Liver (tissue), 9 donors: ENCODE data around the gene RIMBP2. TPM values are rescaled to one million over a fixed set of nuclear protein-coding genes. Genes with fewer than 3 reads are reported as not detected.

ENCODE experiments used
- DNase-seq: peaks from one replicate; pipeline ENCODE4 v3.0.0-alpha.2; 2017; ENCODE audit warnings: low spot score
- H3K27ac ChIP-seq, 2 donors: one replicate each; pipeline ENCODE4 v1.7.0; 2013; ENCODE audit warnings: inconsistent platforms in 2 of 2, low read length in 2 of 2, control low read depth in 1 of 2, low read depth in 1 of 2, mild to moderate bottlenecking in 1 of 2
- H3K27me3 ChIP-seq, 4 donors: one replicate each; pipeline versions ENCODE4 v1.6.1 to v1.7.0; 2013; ENCODE audit warnings: low read length in 3 of 4, inconsistent platforms in 1 of 4, mild to moderate bottlenecking in 1 of 4, moderate library complexity in 1 of 4; ENCODE audit not compliant: control insufficient read depth in 4 of 4, insufficient read depth in 4 of 4
- H3K36me3 ChIP-seq, 4 donors: one replicate each; pipeline versions ENCODE4 v1.6.1 to v1.7.0; 2013; ENCODE audit warnings: low read length in 3 of 4, mild to moderate bottlenecking in 3 of 4, low read depth in 1 of 4, moderate library complexity in 1 of 4; ENCODE audit not compliant: control insufficient read depth in 4 of 4, insufficient read depth in 3 of 4
- H3K4me1 ChIP-seq, 4 donors: one replicate each; pipeline versions ENCODE4 v1.6.1 to v1.7.0; 2013; ENCODE audit warnings: low read length in 3 of 4, mild to moderate bottlenecking in 3 of 4, moderate library complexity in 1 of 4; ENCODE audit not compliant: control insufficient read depth in 4 of 4, insufficient read depth in 4 of 4
- H3K4me3 ChIP-seq, 3 donors: one replicate each; pipeline versions ENCODE4 v1.6.1 to v1.7.0; 2013; ENCODE audit warnings: low read length in 3 of 3, control low read depth in 1 of 3, low read depth in 1 of 3, mild to moderate bottlenecking in 1 of 3
- H3K9ac ChIP-seq, 2 donors: one replicate each; pipeline ENCODE4 v1.7.0; 2013; ENCODE audit warnings: low read length in 2 of 2, mild to moderate bottlenecking in 2 of 2, moderate library complexity in 2 of 2, control low read depth in 1 of 2, low read depth in 1 of 2
- H3K9me3 ChIP-seq, 4 donors: one replicate each; pipeline versions ENCODE4 v1.6.1 to v1.7.0; 2013; ENCODE audit warnings: low read length in 3 of 4; ENCODE audit not compliant: control insufficient read depth in 4 of 4
- EGR1 ChIP-seq, 2 donors: IDR thresholded peaks; 2 replicates each; pipeline ENCODE4 v1.6.1; 2016 to 2018; ENCODE audit warnings: antibody characterized with exemption in 2 of 2, low read depth in 2 of 2
- FOXA1 ChIP-seq: IDR thresholded peaks from 2 replicates; pipeline ENCODE4 v1.6.1; 2016; ENCODE audit warnings: antibody characterized with exemption
- FOXA2 ChIP-seq: IDR thresholded peaks from 2 replicates; pipeline ENCODE4 v1.6.1; 2016; ENCODE audit warnings: antibody characterized with exemption
- GABPA ChIP-seq, 2 donors: IDR thresholded peaks in 1 of 2; conservative IDR thresholded peaks in 1 of 2; 2 replicates each; pipeline ENCODE4 v1.6.1; 2016; ENCODE audit warnings: antibody characterized with exemption in 2 of 2, mild to moderate bottlenecking in 1 of 2, moderate library complexity in 1 of 2
- HNF4A ChIP-seq, 2 donors: conservative IDR thresholded peaks; 2 replicates each; pipeline ENCODE4 v1.6.1; 2016; ENCODE audit warnings: antibody characterized with exemption in 2 of 2, mild to moderate bottlenecking in 2 of 2
- HNF4G ChIP-seq: IDR thresholded peaks from 2 replicates; pipeline ENCODE4 v1.6.1; 2016; ENCODE audit warnings: antibody characterized with exemption
- JUND ChIP-seq, 2 donors: IDR thresholded peaks; 2 replicates each; pipeline ENCODE4 v1.6.1; 2016; ENCODE audit warnings: antibody characterized with exemption in 2 of 2
- NR2F2 ChIP-seq: IDR thresholded peaks from 2 replicates; pipeline ENCODE4 v1.6.1; 2016; ENCODE audit warnings: antibody characterized with exemption
- RAD21 ChIP-seq, 2 donors: IDR thresholded peaks; 2 replicates each; pipeline ENCODE4 v1.6.1; 2016; ENCODE audit warnings: antibody characterized with exemption in 2 of 2, mild to moderate bottlenecking in 2 of 2
- RXRA ChIP-seq, 2 donors: IDR thresholded peaks; 2 replicates each; pipeline ENCODE4 v1.6.1; 2017 to 2018; ENCODE audit warnings: antibody characterized with exemption in 2 of 2, mild to moderate bottlenecking in 1 of 2
- SP1 ChIP-seq: IDR thresholded peaks from 2 replicates; pipeline ENCODE4 v1.6.1; 2018; ENCODE audit warnings: antibody characterized with exemption, mild to moderate bottlenecking
- TAF1 ChIP-seq: conservative IDR thresholded peaks from 2 replicates; pipeline ENCODE4 v1.6.1; 2016; ENCODE audit warnings: antibody characterized with exemption, mild to moderate bottlenecking
- YY1 ChIP-seq: IDR thresholded peaks from 2 replicates; pipeline ENCODE4 v1.6.1; 2016; ENCODE audit warnings: antibody characterized with exemption, mild to moderate bottlenecking
- WGBS: extraction: QIAGEN DNeasy Blood & Tissue Kit; methylation state at CpG from one replicate; pipeline ENCODE4 v1.1.7; 2013; 5-methylcytosine and 5-hydroxymethylcytosine counted together
- polyA plus RNA-seq, 2 donors: library from polyadenylated mRNA; stranded (reverse) in 1 of 2; unstranded in 1 of 2; fragments of 200-250 nt in 1 of 2; fragments of >200 nt in 1 of 2; fragmentation: Nextera tagmentation in 1 of 2; extraction: Ambion mirVana in 1 of 2; gene quantifications; one replicate each; pipeline versions ENCODE4 v1.2.1 to v1.2.3, GENCODE V29; 2013 to 2015
- total RNA-seq, 2 donors: library from RNA; depleted of rRNA; stranded (reverse); fragments of >200 nt; gene quantifications; one replicate each; pipeline ENCODE4 v1.2.3, GENCODE V29; 2014
- TF ChIP-seq, protein P1 (sequence below): IDR thresholded peaks from 2 replicates; pipeline ENCODE4 v1.6.1; 2016; ENCODE audit warnings: antibody characterized with exemption
- TF ChIP-seq, protein P2 (sequence below): IDR thresholded peaks from 2 replicates; pipeline ENCODE4 v1.6.1; 2016; ENCODE audit warnings: antibody characterized with exemption
- TF ChIP-seq, protein P3 (sequence below): IDR thresholded peaks from 2 replicates; pipeline ENCODE4 v1.6.1; 2016; ENCODE audit warnings: antibody characterized with exemption
- TF ChIP-seq, protein P4 (sequence below): fragments of 150-350 bp; IDR thresholded peaks from 2 replicates; pipeline ENCODE4 v1.5.1; 2017; ENCODE audit warnings: improper control_type of control experiment, low read depth, low read length; ENCODE audit not compliant: missing input control
- TF ChIP-seq, protein P5 (sequence below): IDR thresholded peaks from 2 replicates; pipeline ENCODE4 v1.6.1; 2016; ENCODE audit warnings: antibody characterized with exemption, mild to moderate bottlenecking
- donor health status: healthy.
- donor health status: healthy.
- donor health status: healthy.
- donor health status: healthy.
- donor health status: healthy.

The RIMBP2 gene
- total and polyA plus RNA-seq, 4 donors: 0.01 to 0.17 (median 0.09) TPM; not detected in 1

DNA sequence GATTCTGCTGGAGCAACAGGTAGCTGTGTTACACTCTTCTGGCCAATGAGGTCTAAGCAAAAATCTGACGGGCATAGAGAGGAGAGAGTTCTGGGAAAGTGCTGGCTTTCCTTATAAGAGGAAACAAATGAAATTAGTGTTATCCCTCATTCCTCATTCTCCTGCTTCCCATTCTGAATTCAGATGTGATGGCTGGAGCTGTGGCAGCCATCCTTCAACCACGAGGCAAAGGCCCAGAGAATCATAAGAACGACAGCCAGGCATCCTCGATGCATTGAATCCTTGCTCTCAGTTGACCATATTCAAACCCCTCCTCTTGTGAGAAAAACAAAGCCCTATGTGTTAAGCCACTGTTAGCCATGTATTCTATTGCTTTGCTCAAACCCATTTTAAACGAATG lies 27.5 kb upstream of the RIMBP2 start:
- 89% methylated on average over 5 of the region's 5 CpGs for WGBS
- no peaks in the 10 kb centered on the region for H3K27me3 ChIP-seq
- TF ChIP-seq, protein P1, sequence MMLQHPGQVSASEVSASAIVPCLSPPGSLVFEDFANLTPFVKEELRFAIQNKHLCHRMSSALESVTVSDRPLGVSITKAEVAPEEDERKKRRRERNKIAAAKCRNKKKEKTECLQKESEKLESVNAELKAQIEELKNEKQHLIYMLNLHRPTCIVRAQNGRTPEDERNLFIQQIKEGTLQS: no peak
- TF ChIP-seq RAD21 (IDR thresholded peaks at IDR 0.05) (no peak), HNF4A (conservative IDR thresholded peaks at IDR 0.05) (no peak), TAF1 (no peak), FOXA2 (no peak), JUND (IDR thresholded peaks at IDR 0.05) (no peak), SP1 (no peak)
- TF ChIP-seq, protein P2, sequence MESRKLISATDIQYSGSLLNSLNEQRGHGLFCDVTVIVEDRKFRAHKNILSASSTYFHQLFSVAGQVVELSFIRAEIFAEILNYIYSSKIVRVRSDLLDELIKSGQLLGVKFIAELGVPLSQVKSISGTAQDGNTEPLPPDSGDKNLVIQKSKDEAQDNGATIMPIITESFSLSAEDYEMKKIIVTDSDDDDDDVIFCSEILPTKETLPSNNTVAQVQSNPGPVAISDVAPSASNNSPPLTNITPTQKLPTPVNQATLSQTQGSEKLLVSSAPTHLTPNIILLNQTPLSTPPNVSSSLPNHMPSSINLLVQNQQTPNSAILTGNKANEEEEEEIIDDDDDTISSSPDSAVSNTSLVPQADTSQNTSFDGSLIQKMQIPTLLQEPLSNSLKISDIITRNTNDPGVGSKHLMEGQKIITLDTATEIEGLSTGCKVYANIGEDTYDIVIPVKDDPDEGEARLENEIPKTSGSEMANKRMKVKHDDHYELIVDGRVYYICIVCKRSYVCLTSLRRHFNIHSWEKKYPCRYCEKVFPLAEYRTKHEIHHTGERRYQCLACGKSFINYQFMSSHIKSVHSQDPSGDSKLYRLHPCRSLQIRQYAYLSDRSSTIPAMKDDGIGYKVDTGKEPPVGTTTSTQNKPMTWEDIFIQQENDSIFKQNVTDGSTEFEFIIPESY: no peak
- TF ChIP-seq, protein P3, sequence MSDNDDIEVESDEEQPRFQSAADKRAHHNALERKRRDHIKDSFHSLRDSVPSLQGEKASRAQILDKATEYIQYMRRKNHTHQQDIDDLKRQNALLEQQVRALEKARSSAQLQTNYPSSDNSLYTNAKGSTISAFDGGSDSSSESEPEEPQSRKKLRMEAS: no peak

DNA sequence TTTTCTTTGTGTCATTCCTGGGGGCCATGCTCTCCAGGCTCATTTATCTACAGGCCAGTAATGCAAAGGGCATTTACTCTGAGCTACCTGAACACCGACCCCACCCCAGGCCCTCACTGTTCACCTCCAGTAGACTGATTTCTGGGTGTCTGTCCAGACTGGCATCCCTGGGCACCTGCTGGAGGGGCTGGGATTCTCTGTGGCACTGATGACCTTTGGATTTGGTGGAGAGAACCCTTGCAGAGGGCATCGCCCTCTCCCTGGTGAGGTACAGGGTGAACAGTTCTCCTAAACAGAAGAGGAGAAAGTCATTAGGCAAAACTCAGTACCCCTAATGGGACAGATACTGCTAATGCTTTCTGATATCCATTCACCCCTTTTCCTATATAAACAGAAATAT lies 27.1 kb upstream of the RIMBP2 start:
- Histone ChIP-seq H3K9me3 (no peaks in the 10 kb centered on the region), H3K4me1 (peaks cover 2 to 26% (median 20%) of the 10 kb centered on the region in 4 donors), H3K27ac (no peak overlapping the region), H3K9ac (no peak overlapping the region), H3K27me3 (no peaks in the 10 kb centered on the region), H3K4me3 (no peak overlapping the region), H3K36me3 (no peaks in the 10 kb centered on the region)
- WGBS: 67% methylated on average over 2 of the region's 2 CpGs
- DNase-seq: no peak
- TF ChIP-seq RXRA (IDR thresholded peaks at IDR 0.05): peak; percentile 17 to 34
- TF ChIP-seq FOXA2: no peak
- peak; percentile 28 to 51 for TF ChIP-seq HNF4A (conservative IDR thresholded peaks at IDR 0.05)

More for the DNA sequence above, 27.5 kb upstream of the RIMBP2 start:
- DNase-seq: no peak
- Histone ChIP-seq H3K4me3 (no peak overlapping the region), H3K36me3 (no peaks in the 10 kb centered on the region), H3K4me1 (peaks cover 2 to 26% (median 20%) of the 10 kb centered on the region in 4 donors), H3K27ac (no peak overlapping the region), H3K9ac (no peak overlapping the region), H3K9me3 (no peaks in the 10 kb centered on the region)

DNA sequence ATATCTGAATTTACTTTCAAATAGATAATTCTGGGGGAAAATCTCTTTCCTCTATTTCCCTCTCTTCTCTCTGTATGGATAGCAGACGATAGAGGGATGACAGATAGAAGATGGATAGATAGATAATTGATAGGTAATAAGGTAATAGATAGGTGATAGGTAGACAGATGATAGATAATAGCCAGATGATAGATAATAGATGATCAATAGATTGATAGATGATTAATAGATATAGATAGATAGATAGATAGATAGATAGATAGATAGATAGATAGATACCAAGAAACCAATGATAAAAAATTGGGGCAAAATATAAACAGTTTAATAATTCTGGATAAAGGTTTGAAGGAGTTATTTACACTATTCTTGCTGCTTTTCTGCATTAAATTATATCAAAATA lies 26.6 kb upstream of the RIMBP2 start:
- Histone ChIP-seq H3K4me1 (peaks cover 2 to 25% (median 17%) of the 10 kb centered on the region in 4 donors), H3K27me3 (no peaks in the 10 kb centered on the region), H3K9me3 (no peaks in the 10 kb centered on the region), H3K36me3 (no peaks in the 10 kb centered on the region), H3K4me3 (no peak overlapping the region), H3K9ac (no peak overlapping the region), H3K27ac (no peak overlapping the region)
- 84% methylated on average over 1 of the region's 1 CpG for WGBS
- DNase-seq: no peak
- TF ChIP-seq HNF4G (no peak), SP1 (no peak), EGR1 (IDR thresholded peaks at IDR 0.05; ENCODE audit: low read depth in 2 of 2) (no peak), GABPA (IDR thresholded peaks at IDR 0.05 in 1 of 2, conservative IDR thresholded peaks at IDR 0.05 in 1 of 2) (no peak), NR2F2 (no peak), TAF1 (no peak), JUND (IDR thresholded peaks at IDR 0.05) (no peak), RAD21 (IDR thresholded peaks at IDR 0.05) (no peak), FOXA1 (no peak), RXRA (IDR thresholded peaks at IDR 0.05) (no peak), YY1 (no peak), HNF4A (conservative IDR thresholded peaks at IDR 0.05) (no peak)
- TF ChIP-seq, protein P4, sequence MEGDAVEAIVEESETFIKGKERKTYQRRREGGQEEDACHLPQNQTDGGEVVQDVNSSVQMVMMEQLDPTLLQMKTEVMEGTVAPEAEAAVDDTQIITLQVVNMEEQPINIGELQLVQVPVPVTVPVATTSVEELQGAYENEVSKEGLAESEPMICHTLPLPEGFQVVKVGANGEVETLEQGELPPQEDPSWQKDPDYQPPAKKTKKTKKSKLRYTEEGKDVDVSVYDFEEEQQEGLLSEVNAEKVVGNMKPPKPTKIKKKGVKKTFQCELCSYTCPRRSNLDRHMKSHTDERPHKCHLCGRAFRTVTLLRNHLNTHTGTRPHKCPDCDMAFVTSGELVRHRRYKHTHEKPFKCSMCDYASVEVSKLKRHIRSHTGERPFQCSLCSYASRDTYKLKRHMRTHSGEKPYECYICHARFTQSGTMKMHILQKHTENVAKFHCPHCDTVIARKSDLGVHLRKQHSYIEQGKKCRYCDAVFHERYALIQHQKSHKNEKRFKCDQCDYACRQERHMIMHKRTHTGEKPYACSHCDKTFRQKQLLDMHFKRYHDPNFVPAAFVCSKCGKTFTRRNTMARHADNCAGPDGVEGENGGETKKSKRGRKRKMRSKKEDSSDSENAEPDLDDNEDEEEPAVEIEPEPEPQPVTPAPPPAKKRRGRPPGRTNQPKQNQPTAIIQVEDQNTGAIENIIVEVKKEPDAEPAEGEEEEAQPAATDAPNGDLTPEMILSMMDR: no peak
- TF ChIP-seq, protein P3: no peak
- TF ChIP-seq, protein P1: no peak
- TF ChIP-seq, protein P5, sequence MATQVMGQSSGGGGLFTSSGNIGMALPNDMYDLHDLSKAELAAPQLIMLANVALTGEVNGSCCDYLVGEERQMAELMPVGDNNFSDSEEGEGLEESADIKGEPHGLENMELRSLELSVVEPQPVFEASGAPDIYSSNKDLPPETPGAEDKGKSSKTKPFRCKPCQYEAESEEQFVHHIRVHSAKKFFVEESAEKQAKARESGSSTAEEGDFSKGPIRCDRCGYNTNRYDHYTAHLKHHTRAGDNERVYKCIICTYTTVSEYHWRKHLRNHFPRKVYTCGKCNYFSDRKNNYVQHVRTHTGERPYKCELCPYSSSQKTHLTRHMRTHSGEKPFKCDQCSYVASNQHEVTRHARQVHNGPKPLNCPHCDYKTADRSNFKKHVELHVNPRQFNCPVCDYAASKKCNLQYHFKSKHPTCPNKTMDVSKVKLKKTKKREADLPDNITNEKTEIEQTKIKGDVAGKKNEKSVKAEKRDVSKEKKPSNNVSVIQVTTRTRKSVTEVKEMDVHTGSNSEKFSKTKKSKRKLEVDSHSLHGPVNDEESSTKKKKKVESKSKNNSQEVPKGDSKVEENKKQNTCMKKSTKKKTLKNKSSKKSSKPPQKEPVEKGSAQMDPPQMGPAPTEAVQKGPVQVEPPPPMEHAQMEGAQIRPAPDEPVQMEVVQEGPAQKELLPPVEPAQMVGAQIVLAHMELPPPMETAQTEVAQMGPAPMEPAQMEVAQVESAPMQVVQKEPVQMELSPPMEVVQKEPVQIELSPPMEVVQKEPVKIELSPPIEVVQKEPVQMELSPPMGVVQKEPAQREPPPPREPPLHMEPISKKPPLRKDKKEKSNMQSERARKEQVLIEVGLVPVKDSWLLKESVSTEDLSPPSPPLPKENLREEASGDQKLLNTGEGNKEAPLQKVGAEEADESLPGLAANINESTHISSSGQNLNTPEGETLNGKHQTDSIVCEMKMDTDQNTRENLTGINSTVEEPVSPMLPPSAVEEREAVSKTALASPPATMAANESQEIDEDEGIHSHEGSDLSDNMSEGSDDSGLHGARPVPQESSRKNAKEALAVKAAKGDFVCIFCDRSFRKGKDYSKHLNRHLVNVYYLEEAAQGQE: no peak
